Upper lobe of left lung (tissue), 4 donors: ENCODE measurements around the gene STIM1.

Experiments used
- POLR2A ChIP-seq, 4 donors: fragments of 450-650 bp; IDR thresholded peaks; one replicate each; pipeline ENCODE4 v1.5.1; 2016 to 2017; ENCODE audit warnings: antibody characterized with exemption in 4 of 4, mild to moderate bottlenecking in 2 of 4
- POLR2AphosphoS5 ChIP-seq, 2 donors: sonication (generic); formaldehyde crosslinking; IDR thresholded peaks; one replicate each; pipeline ENCODE4 v1.5.1; 2017; ENCODE audit warnings: antibody characterized with exemption in 2 of 2
- TF ChIP-seq, protein P1 (sequence below), 6 experiments: fragments of 450-650 bp in 4 of 6; fragments of 200-600 bp in 2 of 6; sonication (generic) in 2 of 6; IDR thresholded peaks; one replicate each; pipeline ENCODE4 v1.5.1; 2016 to 2019; ENCODE audit warnings: antibody characterized with exemption in 6 of 6

DNA sequence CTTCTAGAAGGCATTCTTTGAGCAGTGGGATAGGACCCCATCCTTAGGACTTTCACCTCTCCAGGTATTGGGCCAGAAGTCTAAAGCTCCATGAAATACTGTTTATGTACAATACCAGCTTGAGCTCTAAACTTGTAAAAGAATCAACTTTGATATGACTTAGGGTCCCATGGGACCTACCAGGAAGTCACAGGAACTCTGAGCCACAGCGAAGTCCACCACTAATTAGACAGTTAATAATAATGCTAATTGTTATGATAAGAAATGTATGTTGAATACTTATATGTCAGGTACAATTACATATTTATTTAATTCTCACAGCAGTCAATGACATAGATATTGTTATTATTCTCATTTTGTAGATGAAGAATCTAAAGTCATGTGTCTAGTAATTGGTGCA, 35.3 kb downstream of the STIM1 start:
- TF ChIP-seq, protein P1, sequence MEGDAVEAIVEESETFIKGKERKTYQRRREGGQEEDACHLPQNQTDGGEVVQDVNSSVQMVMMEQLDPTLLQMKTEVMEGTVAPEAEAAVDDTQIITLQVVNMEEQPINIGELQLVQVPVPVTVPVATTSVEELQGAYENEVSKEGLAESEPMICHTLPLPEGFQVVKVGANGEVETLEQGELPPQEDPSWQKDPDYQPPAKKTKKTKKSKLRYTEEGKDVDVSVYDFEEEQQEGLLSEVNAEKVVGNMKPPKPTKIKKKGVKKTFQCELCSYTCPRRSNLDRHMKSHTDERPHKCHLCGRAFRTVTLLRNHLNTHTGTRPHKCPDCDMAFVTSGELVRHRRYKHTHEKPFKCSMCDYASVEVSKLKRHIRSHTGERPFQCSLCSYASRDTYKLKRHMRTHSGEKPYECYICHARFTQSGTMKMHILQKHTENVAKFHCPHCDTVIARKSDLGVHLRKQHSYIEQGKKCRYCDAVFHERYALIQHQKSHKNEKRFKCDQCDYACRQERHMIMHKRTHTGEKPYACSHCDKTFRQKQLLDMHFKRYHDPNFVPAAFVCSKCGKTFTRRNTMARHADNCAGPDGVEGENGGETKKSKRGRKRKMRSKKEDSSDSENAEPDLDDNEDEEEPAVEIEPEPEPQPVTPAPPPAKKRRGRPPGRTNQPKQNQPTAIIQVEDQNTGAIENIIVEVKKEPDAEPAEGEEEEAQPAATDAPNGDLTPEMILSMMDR (IDR thresholded peaks at IDR 0.05), result no peak
- TF ChIP-seq POLR2A (IDR thresholded peaks at IDR 0.05) (no peak), POLR2AphosphoS5 (IDR thresholded peaks at IDR 0.05) (no peak)
